GM23338 (cell line): ENCODE results near the gene SLC39A11. TPM values are rescaled to one million over a fixed set of nuclear protein-coding genes. Genes with fewer than 3 reads are reported as not detected.

ENCODE experiments used
- ATAC-seq: fragments of 200-7000 bp; cut with Tn5 transposase; 3 replicates; pipeline ENCODE4 v1.9.1; 2020
- DNase-seq: peaks from one replicate; pipeline ENCODE4 v3.0.0-alpha.2; 2015; ENCODE audit warnings: low spot score
- H2AFZ ChIP-seq: fragments of 200-600 bp; sonication (generic); 2 replicates; pipeline ENCODE4 v1.8.0; 2016; ENCODE audit warnings: antibody characterized with exemption, mild to moderate bottlenecking, moderate library complexity
- H3F3A ChIP-seq: fragments of 200-600 bp; sonication (generic); replicated peaks from 2 replicates; pipeline ENCODE4 v1.8.0; 2017; ENCODE audit warnings: antibody characterized with exemption, mixed run types, low read depth
- H3K27ac ChIP-seq: fragments of 200-600 bp; sonication (generic); 2 replicates; pipeline ENCODE4 v1.6.1; 2016; ENCODE audit warnings: low read depth
- H3K27me3 ChIP-seq: fragments of 200-600 bp; sonication (generic); 2 replicates; pipeline ENCODE4 v1.8.0; 2016; ENCODE audit warnings: mild to moderate bottlenecking, mixed run types, moderate library complexity; ENCODE audit not compliant: insufficient read depth
- H3K36me3 ChIP-seq: fragments of 200-600 bp; sonication (generic); 2 replicates; pipeline ENCODE4 v1.8.0; 2016; ENCODE audit warnings: mild to moderate bottlenecking; ENCODE audit not compliant: insufficient read depth
- H3K4me1 ChIP-seq: fragments of 200-600 bp; sonication (generic); 2 replicates; pipeline ENCODE4 v1.8.0; 2016; ENCODE audit warnings: mild to moderate bottlenecking, moderate library complexity; ENCODE audit not compliant: insufficient read depth
- H3K4me2 ChIP-seq: fragments of 200-600 bp; sonication (generic); 2 replicates; pipeline ENCODE4 v1.7.1; 2017; ENCODE audit warnings: mixed run types
- H3K4me3 ChIP-seq: fragments of 200-600 bp; sonication (generic); 2 replicates; pipeline ENCODE4 v1.6.1; 2016; ENCODE audit warnings: mixed run types
- H3K79me2 ChIP-seq: fragments of 200-600 bp; sonication (generic); replicated peaks from 2 replicates; pipeline ENCODE4 v1.8.0; 2017; ENCODE audit warnings: mild to moderate bottlenecking; ENCODE audit not compliant: insufficient read depth
- H3K9me2 ChIP-seq: fragments of 200-600 bp; sonication (generic); 2 replicates; pipeline ENCODE4 v1.8.0; 2017; ENCODE audit not compliant: insufficient read depth
- H4K20me1 ChIP-seq: fragments of 200-600 bp; sonication (generic); replicated peaks from 2 replicates; pipeline ENCODE4 v1.8.0; 2017; ENCODE audit warnings: mild to moderate bottlenecking; ENCODE audit not compliant: insufficient read depth
- H3K27ac Mint-ChIP-seq: 2 replicates; pipeline ENCODE4 v1.8.0; 2020; ENCODE audit warnings: inconsistent platforms, mild to moderate bottlenecking, moderate library complexity, mixed read lengths
- H3K27me3 Mint-ChIP-seq: 3 replicates; pipeline ENCODE4 v1.8.0; 2022; ENCODE audit warnings: low read depth, mild to moderate bottlenecking, moderate library complexity, mixed read lengths, inconsistent platforms; ENCODE audit not compliant: insufficient read depth, poor library complexity
- H3K36me3 Mint-ChIP-seq: 3 replicates; pipeline ENCODE4 v1.8.0; 2021; ENCODE audit warnings: low read depth, mild to moderate bottlenecking, inconsistent platforms, moderate library complexity, mixed read lengths
- H3K4me1 Mint-ChIP-seq: 3 replicates; pipeline ENCODE4 v1.8.0; 2020; ENCODE audit warnings: mild to moderate bottlenecking, inconsistent platforms, mixed read lengths
- H3K4me3 Mint-ChIP-seq: 3 replicates; pipeline ENCODE4 v1.8.0; 2021; ENCODE audit warnings: moderate library complexity, mild to moderate bottlenecking, inconsistent platforms, mixed read lengths
- H3K9me3 Mint-ChIP-seq: 3 replicates; pipeline ENCODE4 v1.8.0; 2020; ENCODE audit warnings: moderate library complexity, mild to moderate bottlenecking, inconsistent platforms, mixed read lengths
- CREB1 ChIP-seq: fragments of 250-450 bp; sonication (Bioruptor Pico); IDR thresholded peaks from 2 replicates; pipeline ENCODE4 v1.5.0; 2020; ENCODE audit warnings: low read depth, mild to moderate bottlenecking, moderate library complexity
- EZH2 ChIP-seq: fragments of 200-600 bp; sonication (generic); IDR thresholded peaks from one replicate; pipeline ENCODE4 v1.8.0; 2017; ENCODE audit warnings: antibody characterized with exemption, mild to moderate bottlenecking, low read depth; ENCODE audit not compliant: unreplicated experiment
- JUNB ChIP-seq: IDR thresholded peaks from one replicate; pipeline ENCODE4 v1.6.1; 2016; ENCODE audit warnings: antibody characterized with exemption; ENCODE audit not compliant: unreplicated experiment
- ZNF114 ChIP-seq: fragments of 250-450 bp; sonication (Bioruptor Pico); IDR thresholded peaks from 2 replicates; pipeline ENCODE4 v1.5.0; 2020; ENCODE audit warnings: mild to moderate bottlenecking, moderate library complexity
- ZNF331 ChIP-seq: fragments of 250-450 bp; sonication (Bioruptor Pico); IDR thresholded peaks from 2 replicates; pipeline ENCODE4 v1.5.0; 2020; ENCODE audit warnings: low read depth, mild to moderate bottlenecking, moderate library complexity
- polyA plus RNA-seq: library from polyadenylated mRNA; unstranded; fragments of >200 nt; fragmentation: Nextera tagmentation; extraction: Ambion mirVana; gene quantifications from 2 replicates; pipeline ENCODE4 v1.2.1, GENCODE V29; 2016
- total RNA-seq: library from RNA; depleted of rRNA; stranded (reverse); fragments of >200 nt; shearing (Covaris generic); gene quantifications from 2 replicates; pipeline ENCODE4 v1.2.3, GENCODE V29; 2014
- TF ChIP-seq, protein P1 (sequence below), 2 experiments: fragments of 200-600 bp in 1 of 2; sonication (generic) in 1 of 2; conservative IDR thresholded peaks; 2 replicates each; pipeline versions ENCODE4 v1.5.1 to v1.6.1; 2016 to 2017; ENCODE audit warnings: antibody characterized with exemption in 2 of 2, low read depth in 2 of 2, mild to moderate bottlenecking in 2 of 2, moderate library complexity in 1 of 2
- TF ChIP-seq, protein P2 (sequence below): IDR thresholded peaks from one replicate; pipeline ENCODE4 v1.6.1; 2018; ENCODE audit warnings: antibody characterized with exemption; ENCODE audit not compliant: unreplicated experiment
- TF ChIP-seq, protein P3 (sequence below): fragments of 250-450 bp; sonication (Bioruptor Pico); IDR thresholded peaks from 2 replicates; pipeline ENCODE4 v1.5.0; 2020; ENCODE audit warnings: mild to moderate bottlenecking, moderate library complexity

The SLC39A11 gene
- total and polyA plus RNA-seq, 2 experiments from 2014 or later: 10.8 to 18.1 TPM

DNA sequence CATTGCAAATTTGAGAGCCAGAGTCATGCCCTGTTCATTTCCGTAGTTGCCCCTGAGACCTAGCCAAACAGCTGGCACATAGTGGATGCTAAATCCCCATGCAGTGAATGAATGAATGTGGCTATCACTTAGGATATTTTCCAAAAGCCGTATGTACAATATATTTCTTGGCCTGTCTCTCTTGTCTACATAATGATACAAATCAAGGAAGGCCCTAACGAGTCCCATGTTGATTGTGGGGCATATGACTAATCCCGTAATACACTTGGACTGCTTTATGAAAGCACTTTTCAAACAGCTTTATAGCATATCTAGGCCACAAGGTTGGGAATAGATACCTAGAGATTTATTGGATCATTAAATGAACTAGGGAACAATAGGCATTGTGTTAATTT, 478.0 kb downstream of the SLC39A11 start (continued):
- TF ChIP-seq, protein P1, sequence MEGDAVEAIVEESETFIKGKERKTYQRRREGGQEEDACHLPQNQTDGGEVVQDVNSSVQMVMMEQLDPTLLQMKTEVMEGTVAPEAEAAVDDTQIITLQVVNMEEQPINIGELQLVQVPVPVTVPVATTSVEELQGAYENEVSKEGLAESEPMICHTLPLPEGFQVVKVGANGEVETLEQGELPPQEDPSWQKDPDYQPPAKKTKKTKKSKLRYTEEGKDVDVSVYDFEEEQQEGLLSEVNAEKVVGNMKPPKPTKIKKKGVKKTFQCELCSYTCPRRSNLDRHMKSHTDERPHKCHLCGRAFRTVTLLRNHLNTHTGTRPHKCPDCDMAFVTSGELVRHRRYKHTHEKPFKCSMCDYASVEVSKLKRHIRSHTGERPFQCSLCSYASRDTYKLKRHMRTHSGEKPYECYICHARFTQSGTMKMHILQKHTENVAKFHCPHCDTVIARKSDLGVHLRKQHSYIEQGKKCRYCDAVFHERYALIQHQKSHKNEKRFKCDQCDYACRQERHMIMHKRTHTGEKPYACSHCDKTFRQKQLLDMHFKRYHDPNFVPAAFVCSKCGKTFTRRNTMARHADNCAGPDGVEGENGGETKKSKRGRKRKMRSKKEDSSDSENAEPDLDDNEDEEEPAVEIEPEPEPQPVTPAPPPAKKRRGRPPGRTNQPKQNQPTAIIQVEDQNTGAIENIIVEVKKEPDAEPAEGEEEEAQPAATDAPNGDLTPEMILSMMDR (conservative IDR thresholded peaks at IDR 0.05; ENCODE audit: low read depth in 2 of 2): no peak
- TF ChIP-seq ZNF331 (CRISPR knock-in tag): no peak
- TF ChIP-seq CREB1 (CRISPR knock-in tag): no peak
- no peak for TF ChIP-seq JUNB
- TF ChIP-seq ZNF114 (CRISPR knock-in tag): no peak
- TF ChIP-seq, protein P2, sequence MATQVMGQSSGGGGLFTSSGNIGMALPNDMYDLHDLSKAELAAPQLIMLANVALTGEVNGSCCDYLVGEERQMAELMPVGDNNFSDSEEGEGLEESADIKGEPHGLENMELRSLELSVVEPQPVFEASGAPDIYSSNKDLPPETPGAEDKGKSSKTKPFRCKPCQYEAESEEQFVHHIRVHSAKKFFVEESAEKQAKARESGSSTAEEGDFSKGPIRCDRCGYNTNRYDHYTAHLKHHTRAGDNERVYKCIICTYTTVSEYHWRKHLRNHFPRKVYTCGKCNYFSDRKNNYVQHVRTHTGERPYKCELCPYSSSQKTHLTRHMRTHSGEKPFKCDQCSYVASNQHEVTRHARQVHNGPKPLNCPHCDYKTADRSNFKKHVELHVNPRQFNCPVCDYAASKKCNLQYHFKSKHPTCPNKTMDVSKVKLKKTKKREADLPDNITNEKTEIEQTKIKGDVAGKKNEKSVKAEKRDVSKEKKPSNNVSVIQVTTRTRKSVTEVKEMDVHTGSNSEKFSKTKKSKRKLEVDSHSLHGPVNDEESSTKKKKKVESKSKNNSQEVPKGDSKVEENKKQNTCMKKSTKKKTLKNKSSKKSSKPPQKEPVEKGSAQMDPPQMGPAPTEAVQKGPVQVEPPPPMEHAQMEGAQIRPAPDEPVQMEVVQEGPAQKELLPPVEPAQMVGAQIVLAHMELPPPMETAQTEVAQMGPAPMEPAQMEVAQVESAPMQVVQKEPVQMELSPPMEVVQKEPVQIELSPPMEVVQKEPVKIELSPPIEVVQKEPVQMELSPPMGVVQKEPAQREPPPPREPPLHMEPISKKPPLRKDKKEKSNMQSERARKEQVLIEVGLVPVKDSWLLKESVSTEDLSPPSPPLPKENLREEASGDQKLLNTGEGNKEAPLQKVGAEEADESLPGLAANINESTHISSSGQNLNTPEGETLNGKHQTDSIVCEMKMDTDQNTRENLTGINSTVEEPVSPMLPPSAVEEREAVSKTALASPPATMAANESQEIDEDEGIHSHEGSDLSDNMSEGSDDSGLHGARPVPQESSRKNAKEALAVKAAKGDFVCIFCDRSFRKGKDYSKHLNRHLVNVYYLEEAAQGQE: no peak

DNA sequence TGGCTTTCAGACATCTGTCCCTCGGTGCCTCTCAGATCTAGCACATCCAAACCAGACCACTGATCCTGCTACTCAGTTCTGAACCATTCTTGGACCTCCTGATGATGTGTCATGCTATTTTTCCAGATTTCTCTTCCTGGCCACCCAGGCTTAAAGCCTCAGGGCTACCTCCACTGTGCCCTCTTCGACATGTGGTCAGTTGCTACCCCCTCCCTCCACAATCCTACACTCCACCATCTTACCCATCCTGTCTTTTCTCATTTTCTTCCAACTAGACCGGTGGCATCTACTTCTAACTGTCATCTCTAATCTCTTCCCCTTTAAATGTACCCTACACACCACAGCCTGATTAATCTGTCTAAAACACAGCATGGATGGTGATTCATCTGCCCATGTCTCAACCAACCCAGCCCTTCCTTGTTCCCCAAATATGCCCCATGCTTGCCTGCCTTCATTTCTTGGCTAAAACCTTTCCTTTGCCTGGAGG, 478.6 kb downstream of the SLC39A11 start:
- Mint-ChIP-seq H3K9me3 (no peaks in the 10 kb centered on the region), H3K27me3 (peaks cover 7% of the 10 kb centered on the region), H3K4me1 (peaks cover 21% of the 10 kb centered on the region; the same call in 2 of the 3 replicates), H3K36me3 (no peaks in the 10 kb centered on the region), H3K4me3 (no peak overlapping the region), H3K27ac (no peak overlapping the region)
- no peaks in the 10 kb centered on the region for H4K20me1 ChIP-seq
- H3K36me3 ChIP-seq: no peaks in the 10 kb centered on the region
- 0 out of 2 replicates have a peak, but pooled peaks cover 8% of the 10 kb centered on the region for H3K4me1 ChIP-seq
- no peaks in the 10 kb centered on the region for H3F3A ChIP-seq
- no peak overlapping the region for H3K27ac ChIP-seq
- no peaks in the 10 kb centered on the region for H3K9me2 ChIP-seq
- H3K79me2 ChIP-seq: no peaks in the 10 kb centered on the region
- no peak overlapping the region for H3K4me3 ChIP-seq
- H3K4me2 ChIP-seq: no peak overlapping the region
- H3K27me3 ChIP-seq: no peaks in the 10 kb centered on the region
- ATAC-seq (no peak), DNase-seq (no peak)
- no peak overlapping the region for H2AFZ ChIP-seq
- TF ChIP-seq CREB1 (CRISPR knock-in tag): no peak
- TF ChIP-seq EZH2: no peak
- TF ChIP-seq, protein P3, sequence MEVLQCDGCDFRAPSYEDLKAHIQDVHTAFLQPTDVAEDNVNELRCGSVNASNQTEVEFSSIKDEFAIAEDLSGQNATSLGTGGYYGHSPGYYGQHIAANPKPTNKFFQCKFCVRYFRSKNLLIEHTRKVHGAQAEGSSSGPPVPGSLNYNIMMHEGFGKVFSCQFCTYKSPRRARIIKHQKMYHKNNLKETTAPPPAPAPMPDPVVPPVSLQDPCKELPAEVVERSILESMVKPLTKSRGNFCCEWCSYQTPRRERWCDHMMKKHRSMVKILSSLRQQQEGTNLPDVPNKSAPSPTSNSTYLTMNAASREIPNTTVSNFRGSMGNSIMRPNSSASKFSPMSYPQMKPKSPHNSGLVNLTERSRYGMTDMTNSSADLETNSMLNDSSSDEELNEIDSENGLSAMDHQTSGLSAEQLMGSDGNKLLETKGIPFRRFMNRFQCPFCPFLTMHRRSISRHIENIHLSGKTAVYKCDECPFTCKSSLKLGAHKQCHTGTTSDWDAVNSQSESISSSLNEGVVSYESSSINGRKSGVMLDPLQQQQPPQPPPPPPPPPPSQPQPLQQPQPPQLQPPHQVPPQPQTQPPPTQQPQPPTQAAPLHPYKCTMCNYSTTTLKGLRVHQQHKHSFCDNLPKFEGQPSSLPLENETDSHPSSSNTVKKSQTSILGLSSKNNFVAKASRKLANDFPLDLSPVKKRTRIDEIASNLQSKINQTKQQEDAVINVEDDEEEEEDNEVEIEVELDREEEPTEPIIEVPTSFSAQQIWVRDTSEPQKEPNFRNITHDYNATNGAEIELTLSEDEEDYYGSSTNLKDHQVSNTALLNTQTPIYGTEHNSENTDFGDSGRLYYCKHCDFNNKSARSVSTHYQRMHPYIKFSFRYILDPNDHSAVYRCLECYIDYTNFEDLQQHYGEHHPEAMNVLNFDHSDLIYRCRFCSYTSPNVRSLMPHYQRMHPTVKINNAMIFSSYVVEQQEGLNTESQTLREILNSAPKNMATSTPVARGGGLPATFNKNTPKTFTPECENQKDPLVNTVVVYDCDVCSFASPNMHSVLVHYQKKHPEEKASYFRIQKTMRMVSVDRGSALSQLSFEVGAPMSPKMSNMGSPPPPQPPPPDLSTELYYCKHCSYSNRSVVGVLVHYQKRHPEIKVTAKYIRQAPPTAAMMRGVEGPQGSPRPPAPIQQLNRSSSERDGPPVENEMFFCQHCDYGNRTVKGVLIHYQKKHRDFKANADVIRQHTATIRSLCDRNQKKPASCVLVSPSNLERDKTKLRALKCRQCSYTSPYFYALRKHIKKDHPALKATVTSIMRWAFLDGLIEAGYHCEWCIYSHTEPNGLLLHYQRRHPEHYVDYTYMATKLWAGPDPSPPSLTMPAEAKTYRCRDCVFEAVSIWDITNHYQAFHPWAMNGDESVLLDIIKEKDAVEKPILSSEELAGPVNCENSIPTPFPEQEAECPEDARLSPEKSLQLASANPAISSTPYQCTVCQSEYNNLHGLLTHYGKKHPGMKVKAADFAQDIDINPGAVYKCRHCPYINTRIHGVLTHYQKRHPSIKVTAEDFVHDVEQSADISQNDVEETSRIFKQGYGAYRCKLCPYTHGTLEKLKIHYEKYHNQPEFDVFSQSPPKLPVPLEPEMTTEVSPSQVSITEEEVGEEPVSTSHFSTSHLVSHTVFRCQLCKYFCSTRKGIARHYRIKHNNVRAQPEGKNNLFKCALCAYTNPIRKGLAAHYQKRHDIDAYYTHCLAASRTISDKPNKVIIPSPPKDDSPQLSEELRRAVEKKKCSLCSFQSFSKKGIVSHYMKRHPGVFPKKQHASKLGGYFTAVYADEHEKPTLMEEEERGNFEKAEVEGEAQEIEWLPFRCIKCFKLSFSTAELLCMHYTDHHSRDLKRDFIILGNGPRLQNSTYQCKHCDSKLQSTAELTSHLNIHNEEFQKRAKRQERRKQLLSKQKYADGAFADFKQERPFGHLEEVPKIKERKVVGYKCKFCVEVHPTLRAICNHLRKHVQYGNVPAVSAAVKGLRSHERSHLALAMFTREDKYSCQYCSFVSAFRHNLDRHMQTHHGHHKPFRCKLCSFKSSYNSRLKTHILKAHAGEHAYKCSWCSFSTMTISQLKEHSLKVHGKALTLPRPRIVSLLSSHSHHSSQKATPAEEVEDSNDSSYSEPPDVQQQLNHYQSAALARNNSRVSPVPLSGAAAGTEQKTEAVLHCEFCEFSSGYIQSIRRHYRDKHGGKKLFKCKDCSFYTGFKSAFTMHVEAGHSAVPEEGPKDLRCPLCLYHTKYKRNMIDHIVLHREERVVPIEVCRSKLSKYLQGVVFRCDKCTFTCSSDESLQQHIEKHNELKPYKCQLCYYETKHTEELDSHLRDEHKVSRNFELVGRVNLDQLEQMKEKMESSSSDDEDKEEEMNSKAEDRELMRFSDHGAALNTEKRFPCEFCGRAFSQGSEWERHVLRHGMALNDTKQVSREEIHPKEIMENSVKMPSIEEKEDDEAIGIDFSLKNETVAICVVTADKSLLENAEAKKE (CRISPR knock-in tag): no peak
